ENCODE measurements around the gene SNAP25.

GRCh38 chr20:10330071-10330470 is 111.4 kb downstream of the SNAP25 start:
- TF ChIP-seq YY1 (IDR thresholded peaks at IDR 0.05; ENCODE audit: insufficient read depth, insufficient read length) (no peak), SUZ12 (IDR thresholded peaks at IDR 0.05; ENCODE audit: extremely low read depth, insufficient read depth, insufficient read length) (no peak)
